GM23338 (cell line): Measurements from ENCODE around the gene MPP4. TPM values are rescaled to one million over a fixed set of nuclear protein-coding genes. Genes with fewer than 3 reads are reported as not detected.

Experiments used
- ATAC-seq: fragments of 200-7000 bp; cut with Tn5 transposase; 3 replicates; pipeline ENCODE4 v1.9.1; 2020
- DNase-seq: peaks from one replicate; pipeline ENCODE4 v3.0.0-alpha.2; 2015; ENCODE audit warnings: low spot score
- H2AFZ ChIP-seq: fragments of 200-600 bp; sonication (generic); 2 replicates; pipeline ENCODE4 v1.8.0; 2016; ENCODE audit warnings: antibody characterized with exemption, mild to moderate bottlenecking, moderate library complexity
- H3F3A ChIP-seq: fragments of 200-600 bp; sonication (generic); replicated peaks from 2 replicates; pipeline ENCODE4 v1.8.0; 2017; ENCODE audit warnings: antibody characterized with exemption, mixed run types, low read depth
- H3K27ac ChIP-seq: fragments of 200-600 bp; sonication (generic); 2 replicates; pipeline ENCODE4 v1.6.1; 2016; ENCODE audit warnings: low read depth
- H3K27me3 ChIP-seq: fragments of 200-600 bp; sonication (generic); 2 replicates; pipeline ENCODE4 v1.8.0; 2016; ENCODE audit warnings: mild to moderate bottlenecking, mixed run types, moderate library complexity; ENCODE audit not compliant: insufficient read depth
- H3K36me3 ChIP-seq: fragments of 200-600 bp; sonication (generic); 2 replicates; pipeline ENCODE4 v1.8.0; 2016; ENCODE audit warnings: mild to moderate bottlenecking; ENCODE audit not compliant: insufficient read depth
- H3K4me1 ChIP-seq: fragments of 200-600 bp; sonication (generic); 2 replicates; pipeline ENCODE4 v1.8.0; 2016; ENCODE audit warnings: mild to moderate bottlenecking, moderate library complexity; ENCODE audit not compliant: insufficient read depth
- H3K4me2 ChIP-seq: fragments of 200-600 bp; sonication (generic); 2 replicates; pipeline ENCODE4 v1.7.1; 2017; ENCODE audit warnings: mixed run types
- H3K4me3 ChIP-seq: fragments of 200-600 bp; sonication (generic); 2 replicates; pipeline ENCODE4 v1.6.1; 2016; ENCODE audit warnings: mixed run types
- H3K79me2 ChIP-seq: fragments of 200-600 bp; sonication (generic); replicated peaks from 2 replicates; pipeline ENCODE4 v1.8.0; 2017; ENCODE audit warnings: mild to moderate bottlenecking; ENCODE audit not compliant: insufficient read depth
- H3K9me2 ChIP-seq: fragments of 200-600 bp; sonication (generic); 2 replicates; pipeline ENCODE4 v1.8.0; 2017; ENCODE audit not compliant: insufficient read depth
- H4K20me1 ChIP-seq: fragments of 200-600 bp; sonication (generic); replicated peaks from 2 replicates; pipeline ENCODE4 v1.8.0; 2017; ENCODE audit warnings: mild to moderate bottlenecking; ENCODE audit not compliant: insufficient read depth
- H3K27ac Mint-ChIP-seq: 2 replicates; pipeline ENCODE4 v1.8.0; 2020; ENCODE audit warnings: inconsistent platforms, mild to moderate bottlenecking, moderate library complexity, mixed read lengths
- H3K27me3 Mint-ChIP-seq: 3 replicates; pipeline ENCODE4 v1.8.0; 2022; ENCODE audit warnings: low read depth, mild to moderate bottlenecking, moderate library complexity, mixed read lengths, inconsistent platforms; ENCODE audit not compliant: insufficient read depth, poor library complexity
- H3K36me3 Mint-ChIP-seq: 3 replicates; pipeline ENCODE4 v1.8.0; 2021; ENCODE audit warnings: low read depth, mild to moderate bottlenecking, inconsistent platforms, moderate library complexity, mixed read lengths
- H3K4me1 Mint-ChIP-seq: 3 replicates; pipeline ENCODE4 v1.8.0; 2020; ENCODE audit warnings: mild to moderate bottlenecking, inconsistent platforms, mixed read lengths
- H3K4me3 Mint-ChIP-seq: 3 replicates; pipeline ENCODE4 v1.8.0; 2021; ENCODE audit warnings: moderate library complexity, mild to moderate bottlenecking, inconsistent platforms, mixed read lengths
- H3K9me3 Mint-ChIP-seq: 3 replicates; pipeline ENCODE4 v1.8.0; 2020; ENCODE audit warnings: moderate library complexity, mild to moderate bottlenecking, inconsistent platforms, mixed read lengths
- CREB1 ChIP-seq: fragments of 250-450 bp; sonication (Bioruptor Pico); IDR thresholded peaks from 2 replicates; pipeline ENCODE4 v1.5.0; 2020; ENCODE audit warnings: low read depth, mild to moderate bottlenecking, moderate library complexity
- EZH2 ChIP-seq: fragments of 200-600 bp; sonication (generic); IDR thresholded peaks from one replicate; pipeline ENCODE4 v1.8.0; 2017; ENCODE audit warnings: antibody characterized with exemption, mild to moderate bottlenecking, low read depth; ENCODE audit not compliant: unreplicated experiment
- EZH2phosphoT487 ChIP-seq: fragments of 200-600 bp; sonication (generic); IDR thresholded peaks from one replicate; pipeline ENCODE4 v1.8.1; 2018; ENCODE audit warnings: antibody characterized with exemption; ENCODE audit not compliant: unreplicated experiment
- JUNB ChIP-seq: IDR thresholded peaks from one replicate; pipeline ENCODE4 v1.6.1; 2016; ENCODE audit warnings: antibody characterized with exemption; ENCODE audit not compliant: unreplicated experiment
- NANOG ChIP-seq: IDR thresholded peaks from 2 replicates; pipeline ENCODE4 v1.6.1; 2016; ENCODE audit warnings: antibody characterized with exemption, borderline replicate concordance
- POLR2AphosphoS5 ChIP-seq: IDR thresholded peaks from 2 replicates; pipeline ENCODE4 v1.6.1; 2016; ENCODE audit warnings: antibody characterized with exemption, low read depth
- STAT1 ChIP-seq: IDR thresholded peaks from one replicate; pipeline ENCODE4 v1.6.1; 2016; ENCODE audit warnings: antibody characterized with exemption; ENCODE audit not compliant: unreplicated experiment
- ZNF114 ChIP-seq: fragments of 250-450 bp; sonication (Bioruptor Pico); IDR thresholded peaks from 2 replicates; pipeline ENCODE4 v1.5.0; 2020; ENCODE audit warnings: mild to moderate bottlenecking, moderate library complexity
- ZNF331 ChIP-seq: fragments of 250-450 bp; sonication (Bioruptor Pico); IDR thresholded peaks from 2 replicates; pipeline ENCODE4 v1.5.0; 2020; ENCODE audit warnings: low read depth, mild to moderate bottlenecking, moderate library complexity
- polyA plus RNA-seq: library from polyadenylated mRNA; unstranded; fragments of >200 nt; fragmentation: Nextera tagmentation; extraction: Ambion mirVana; gene quantifications from 2 replicates; pipeline ENCODE4 v1.2.1, GENCODE V29; 2016
- total RNA-seq: library from RNA; depleted of rRNA; stranded (reverse); fragments of >200 nt; shearing (Covaris generic); gene quantifications from 2 replicates; pipeline ENCODE4 v1.2.3, GENCODE V29; 2014
- TF ChIP-seq, protein P1 (sequence below), 2 experiments: fragments of 200-600 bp in 1 of 2; sonication (generic) in 1 of 2; conservative IDR thresholded peaks; 2 replicates each; pipeline versions ENCODE4 v1.5.1 to v1.6.1; 2016 to 2017; ENCODE audit warnings: antibody characterized with exemption in 2 of 2, low read depth in 2 of 2, mild to moderate bottlenecking in 2 of 2, moderate library complexity in 1 of 2
- TF ChIP-seq, protein P2 (sequence below): fragments of 250-450 bp; sonication (Bioruptor Pico); IDR thresholded peaks from 2 replicates; pipeline ENCODE4 v1.5.0; 2020; ENCODE audit warnings: mild to moderate bottlenecking, moderate library complexity
- TF ChIP-seq, protein P3 (sequence below): IDR thresholded peaks from 2 replicates; pipeline ENCODE4 v1.6.1; 2016; ENCODE audit warnings: antibody characterized with exemption
- TF ChIP-seq, protein P4 (sequence below): IDR thresholded peaks from one replicate; pipeline ENCODE4 v1.6.1; 2018; ENCODE audit warnings: antibody characterized with exemption; ENCODE audit not compliant: unreplicated experiment

The MPP4 gene
- total and polyA plus RNA-seq, 2 experiments from 2014 or later: not detected

DNA sequence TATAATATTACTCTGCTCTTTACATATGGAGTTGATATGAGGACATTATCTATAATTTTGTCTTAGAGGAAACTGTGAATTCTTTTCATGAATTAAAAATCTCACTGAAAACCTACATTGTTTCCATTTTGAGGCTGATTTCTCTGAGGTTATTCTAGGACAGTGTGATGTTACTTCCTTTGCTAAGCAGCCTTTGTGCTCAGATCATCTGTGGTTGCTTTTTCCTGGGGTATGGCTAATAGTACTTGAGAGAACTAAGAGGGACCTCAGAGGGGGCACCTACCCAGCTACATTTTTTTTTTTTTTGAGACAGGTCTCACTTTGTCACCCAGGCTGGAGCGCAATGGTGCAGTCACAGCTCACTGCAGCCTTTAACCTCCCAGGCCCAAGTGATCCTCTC lies 8.7 kb upstream of the MPP4 start:
- Mint-ChIP-seq H3K27ac (no peak overlapping the region), H3K4me1 (no peaks in the 10 kb centered on the region), H3K27me3 (no peaks in the 10 kb centered on the region), H3K4me3 (no peak overlapping the region), H3K9me3 (no peaks in the 10 kb centered on the region), H3K36me3 (peaks cover 24% of the 10 kb centered on the region)
- no peak for TF ChIP-seq POLR2AphosphoS5
- no peak for TF ChIP-seq EZH2
- TF ChIP-seq ZNF331 (CRISPR knock-in tag): no peak
- TF ChIP-seq JUNB: no peak
- no peak for TF ChIP-seq CREB1 (CRISPR knock-in tag)
- no peak for TF ChIP-seq ZNF114 (CRISPR knock-in tag)
- TF ChIP-seq, protein P1, sequence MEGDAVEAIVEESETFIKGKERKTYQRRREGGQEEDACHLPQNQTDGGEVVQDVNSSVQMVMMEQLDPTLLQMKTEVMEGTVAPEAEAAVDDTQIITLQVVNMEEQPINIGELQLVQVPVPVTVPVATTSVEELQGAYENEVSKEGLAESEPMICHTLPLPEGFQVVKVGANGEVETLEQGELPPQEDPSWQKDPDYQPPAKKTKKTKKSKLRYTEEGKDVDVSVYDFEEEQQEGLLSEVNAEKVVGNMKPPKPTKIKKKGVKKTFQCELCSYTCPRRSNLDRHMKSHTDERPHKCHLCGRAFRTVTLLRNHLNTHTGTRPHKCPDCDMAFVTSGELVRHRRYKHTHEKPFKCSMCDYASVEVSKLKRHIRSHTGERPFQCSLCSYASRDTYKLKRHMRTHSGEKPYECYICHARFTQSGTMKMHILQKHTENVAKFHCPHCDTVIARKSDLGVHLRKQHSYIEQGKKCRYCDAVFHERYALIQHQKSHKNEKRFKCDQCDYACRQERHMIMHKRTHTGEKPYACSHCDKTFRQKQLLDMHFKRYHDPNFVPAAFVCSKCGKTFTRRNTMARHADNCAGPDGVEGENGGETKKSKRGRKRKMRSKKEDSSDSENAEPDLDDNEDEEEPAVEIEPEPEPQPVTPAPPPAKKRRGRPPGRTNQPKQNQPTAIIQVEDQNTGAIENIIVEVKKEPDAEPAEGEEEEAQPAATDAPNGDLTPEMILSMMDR (conservative IDR thresholded peaks at IDR 0.05; ENCODE audit: low read depth in 2 of 2): no peak
- TF ChIP-seq STAT1: no peak
- TF ChIP-seq, protein P2, sequence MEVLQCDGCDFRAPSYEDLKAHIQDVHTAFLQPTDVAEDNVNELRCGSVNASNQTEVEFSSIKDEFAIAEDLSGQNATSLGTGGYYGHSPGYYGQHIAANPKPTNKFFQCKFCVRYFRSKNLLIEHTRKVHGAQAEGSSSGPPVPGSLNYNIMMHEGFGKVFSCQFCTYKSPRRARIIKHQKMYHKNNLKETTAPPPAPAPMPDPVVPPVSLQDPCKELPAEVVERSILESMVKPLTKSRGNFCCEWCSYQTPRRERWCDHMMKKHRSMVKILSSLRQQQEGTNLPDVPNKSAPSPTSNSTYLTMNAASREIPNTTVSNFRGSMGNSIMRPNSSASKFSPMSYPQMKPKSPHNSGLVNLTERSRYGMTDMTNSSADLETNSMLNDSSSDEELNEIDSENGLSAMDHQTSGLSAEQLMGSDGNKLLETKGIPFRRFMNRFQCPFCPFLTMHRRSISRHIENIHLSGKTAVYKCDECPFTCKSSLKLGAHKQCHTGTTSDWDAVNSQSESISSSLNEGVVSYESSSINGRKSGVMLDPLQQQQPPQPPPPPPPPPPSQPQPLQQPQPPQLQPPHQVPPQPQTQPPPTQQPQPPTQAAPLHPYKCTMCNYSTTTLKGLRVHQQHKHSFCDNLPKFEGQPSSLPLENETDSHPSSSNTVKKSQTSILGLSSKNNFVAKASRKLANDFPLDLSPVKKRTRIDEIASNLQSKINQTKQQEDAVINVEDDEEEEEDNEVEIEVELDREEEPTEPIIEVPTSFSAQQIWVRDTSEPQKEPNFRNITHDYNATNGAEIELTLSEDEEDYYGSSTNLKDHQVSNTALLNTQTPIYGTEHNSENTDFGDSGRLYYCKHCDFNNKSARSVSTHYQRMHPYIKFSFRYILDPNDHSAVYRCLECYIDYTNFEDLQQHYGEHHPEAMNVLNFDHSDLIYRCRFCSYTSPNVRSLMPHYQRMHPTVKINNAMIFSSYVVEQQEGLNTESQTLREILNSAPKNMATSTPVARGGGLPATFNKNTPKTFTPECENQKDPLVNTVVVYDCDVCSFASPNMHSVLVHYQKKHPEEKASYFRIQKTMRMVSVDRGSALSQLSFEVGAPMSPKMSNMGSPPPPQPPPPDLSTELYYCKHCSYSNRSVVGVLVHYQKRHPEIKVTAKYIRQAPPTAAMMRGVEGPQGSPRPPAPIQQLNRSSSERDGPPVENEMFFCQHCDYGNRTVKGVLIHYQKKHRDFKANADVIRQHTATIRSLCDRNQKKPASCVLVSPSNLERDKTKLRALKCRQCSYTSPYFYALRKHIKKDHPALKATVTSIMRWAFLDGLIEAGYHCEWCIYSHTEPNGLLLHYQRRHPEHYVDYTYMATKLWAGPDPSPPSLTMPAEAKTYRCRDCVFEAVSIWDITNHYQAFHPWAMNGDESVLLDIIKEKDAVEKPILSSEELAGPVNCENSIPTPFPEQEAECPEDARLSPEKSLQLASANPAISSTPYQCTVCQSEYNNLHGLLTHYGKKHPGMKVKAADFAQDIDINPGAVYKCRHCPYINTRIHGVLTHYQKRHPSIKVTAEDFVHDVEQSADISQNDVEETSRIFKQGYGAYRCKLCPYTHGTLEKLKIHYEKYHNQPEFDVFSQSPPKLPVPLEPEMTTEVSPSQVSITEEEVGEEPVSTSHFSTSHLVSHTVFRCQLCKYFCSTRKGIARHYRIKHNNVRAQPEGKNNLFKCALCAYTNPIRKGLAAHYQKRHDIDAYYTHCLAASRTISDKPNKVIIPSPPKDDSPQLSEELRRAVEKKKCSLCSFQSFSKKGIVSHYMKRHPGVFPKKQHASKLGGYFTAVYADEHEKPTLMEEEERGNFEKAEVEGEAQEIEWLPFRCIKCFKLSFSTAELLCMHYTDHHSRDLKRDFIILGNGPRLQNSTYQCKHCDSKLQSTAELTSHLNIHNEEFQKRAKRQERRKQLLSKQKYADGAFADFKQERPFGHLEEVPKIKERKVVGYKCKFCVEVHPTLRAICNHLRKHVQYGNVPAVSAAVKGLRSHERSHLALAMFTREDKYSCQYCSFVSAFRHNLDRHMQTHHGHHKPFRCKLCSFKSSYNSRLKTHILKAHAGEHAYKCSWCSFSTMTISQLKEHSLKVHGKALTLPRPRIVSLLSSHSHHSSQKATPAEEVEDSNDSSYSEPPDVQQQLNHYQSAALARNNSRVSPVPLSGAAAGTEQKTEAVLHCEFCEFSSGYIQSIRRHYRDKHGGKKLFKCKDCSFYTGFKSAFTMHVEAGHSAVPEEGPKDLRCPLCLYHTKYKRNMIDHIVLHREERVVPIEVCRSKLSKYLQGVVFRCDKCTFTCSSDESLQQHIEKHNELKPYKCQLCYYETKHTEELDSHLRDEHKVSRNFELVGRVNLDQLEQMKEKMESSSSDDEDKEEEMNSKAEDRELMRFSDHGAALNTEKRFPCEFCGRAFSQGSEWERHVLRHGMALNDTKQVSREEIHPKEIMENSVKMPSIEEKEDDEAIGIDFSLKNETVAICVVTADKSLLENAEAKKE (CRISPR knock-in tag): no peak
- TF ChIP-seq, protein P3, sequence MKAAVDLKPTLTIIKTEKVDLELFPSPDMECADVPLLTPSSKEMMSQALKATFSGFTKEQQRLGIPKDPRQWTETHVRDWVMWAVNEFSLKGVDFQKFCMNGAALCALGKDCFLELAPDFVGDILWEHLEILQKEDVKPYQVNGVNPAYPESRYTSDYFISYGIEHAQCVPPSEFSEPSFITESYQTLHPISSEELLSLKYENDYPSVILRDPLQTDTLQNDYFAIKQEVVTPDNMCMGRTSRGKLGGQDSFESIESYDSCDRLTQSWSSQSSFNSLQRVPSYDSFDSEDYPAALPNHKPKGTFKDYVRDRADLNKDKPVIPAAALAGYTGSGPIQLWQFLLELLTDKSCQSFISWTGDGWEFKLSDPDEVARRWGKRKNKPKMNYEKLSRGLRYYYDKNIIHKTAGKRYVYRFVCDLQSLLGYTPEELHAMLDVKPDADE: no peak
- TF ChIP-seq, protein P4, sequence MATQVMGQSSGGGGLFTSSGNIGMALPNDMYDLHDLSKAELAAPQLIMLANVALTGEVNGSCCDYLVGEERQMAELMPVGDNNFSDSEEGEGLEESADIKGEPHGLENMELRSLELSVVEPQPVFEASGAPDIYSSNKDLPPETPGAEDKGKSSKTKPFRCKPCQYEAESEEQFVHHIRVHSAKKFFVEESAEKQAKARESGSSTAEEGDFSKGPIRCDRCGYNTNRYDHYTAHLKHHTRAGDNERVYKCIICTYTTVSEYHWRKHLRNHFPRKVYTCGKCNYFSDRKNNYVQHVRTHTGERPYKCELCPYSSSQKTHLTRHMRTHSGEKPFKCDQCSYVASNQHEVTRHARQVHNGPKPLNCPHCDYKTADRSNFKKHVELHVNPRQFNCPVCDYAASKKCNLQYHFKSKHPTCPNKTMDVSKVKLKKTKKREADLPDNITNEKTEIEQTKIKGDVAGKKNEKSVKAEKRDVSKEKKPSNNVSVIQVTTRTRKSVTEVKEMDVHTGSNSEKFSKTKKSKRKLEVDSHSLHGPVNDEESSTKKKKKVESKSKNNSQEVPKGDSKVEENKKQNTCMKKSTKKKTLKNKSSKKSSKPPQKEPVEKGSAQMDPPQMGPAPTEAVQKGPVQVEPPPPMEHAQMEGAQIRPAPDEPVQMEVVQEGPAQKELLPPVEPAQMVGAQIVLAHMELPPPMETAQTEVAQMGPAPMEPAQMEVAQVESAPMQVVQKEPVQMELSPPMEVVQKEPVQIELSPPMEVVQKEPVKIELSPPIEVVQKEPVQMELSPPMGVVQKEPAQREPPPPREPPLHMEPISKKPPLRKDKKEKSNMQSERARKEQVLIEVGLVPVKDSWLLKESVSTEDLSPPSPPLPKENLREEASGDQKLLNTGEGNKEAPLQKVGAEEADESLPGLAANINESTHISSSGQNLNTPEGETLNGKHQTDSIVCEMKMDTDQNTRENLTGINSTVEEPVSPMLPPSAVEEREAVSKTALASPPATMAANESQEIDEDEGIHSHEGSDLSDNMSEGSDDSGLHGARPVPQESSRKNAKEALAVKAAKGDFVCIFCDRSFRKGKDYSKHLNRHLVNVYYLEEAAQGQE: no peak
- TF ChIP-seq EZH2phosphoT487: no peak
- TF ChIP-seq NANOG: no peak
- DNase-seq (no peak), ATAC-seq (no peak)
- Histone ChIP-seq H3K79me2 (no peaks in the 10 kb centered on the region), H3K36me3 (peaks cover 30% of the 10 kb centered on the region; the same call in 1 of the 2 replicates), H3K27me3 (no peaks in the 10 kb centered on the region), H3K4me3 (no peak overlapping the region), H2AFZ (no peak overlapping the region), H3K4me1 (no peaks in the 10 kb centered on the region), H3K4me2 (no peak overlapping the region), H3K9me2 (no peaks in the 10 kb centered on the region), H3K27ac (no peak overlapping the region), H4K20me1 (no peaks in the 10 kb centered on the region), H3F3A (no peaks in the 10 kb centered on the region)
